Hindlimb muscle (tissue), 1 donor: ENCODE measurements around the gene COX4I2. TPM values are rescaled to one million over a fixed set of nuclear protein-coding genes. Genes with fewer than 3 reads are reported as not detected.

Experiments
- polyA plus RNA-seq: library from polyadenylated mRNA; unstranded; fragments of 120-200 nt; gene quantifications from one replicate; pipeline ENCODE4 v1.2.1, GENCODE V29; 2013; ENCODE audit not compliant: insufficient read length

COX4I2 gene
- polyA plus RNA-seq, 1 donor = 9.2 TPM

Other genes with a start within 250 kb of the COX4I2 start
- gene DEFB119, start 247.3 kb upstream of the COX4I2 start, polyA plus RNA-seq = not detected
- not detected for gene DEFB121, start 231.7 kb upstream of the COX4I2 start, polyA plus RNA-seq
- not detected for gene DEFB123, start 197.3 kb upstream of the COX4I2 start, polyA plus RNA-seq
- 0.88 TPM for gene DEFB124, start 162.8 kb upstream of the COX4I2 start, polyA plus RNA-seq
- gene REM1, start 162.6 kb upstream of the COX4I2 start, polyA plus RNA-seq = 6.6 TPM
- gene HM13, start 123.5 kb upstream of the COX4I2 start, polyA plus RNA-seq = 84.3 TPM
- 22.8 TPM for gene ID1, start 32.6 kb upstream of the COX4I2 start, polyA plus RNA-seq
- 28.1 TPM for gene BCL2L1, start 85.0 kb downstream of the COX4I2 start, polyA plus RNA-seq
- gene TPX2, start 101.4 kb downstream of the COX4I2 start, polyA plus RNA-seq = 20.7 TPM
- gene MYLK2, start 181.4 kb downstream of the COX4I2 start, polyA plus RNA-seq = 54.0 TPM
- gene FOXS1, start 207.7 kb downstream of the COX4I2 start, polyA plus RNA-seq = 4.5 TPM
- 3.0 TPM for gene DUSP15, start 232.6 kb downstream of the COX4I2 start, polyA plus RNA-seq
- gene TTLL9, start 232.7 kb downstream of the COX4I2 start, polyA plus RNA-seq = 0.25 TPM